Loucy (cell line): ENCODE results near the gene KLF9.

Experiments
- CTCF ChIP-seq: fragments of 200-600 bp; sonication (generic); conservative IDR thresholded peaks from 2 replicates; pipeline ENCODE4 v1.5.1; 2014; ENCODE audit warnings: mild to moderate bottlenecking, antibody characterized with exemption, low read length
- EZH2phosphoT487 ChIP-seq: fragments of 200-600 bp; IDR thresholded peaks from 2 replicates; pipeline ENCODE4 v1.6.1; 2018; ENCODE audit warnings: antibody characterized with exemption, mild to moderate bottlenecking, moderate library complexity, borderline replicate concordance

- TF ChIP-seq CTCF (no peak), EZH2phosphoT487 (no peak)
Measured at GRCh38 chr9:70405808-70406433, 8.5 kb downstream of the KLF9 start.
